Measurements from ENCODE around the gene TYK2. TPM values are rescaled to one million over a fixed set of nuclear protein-coding genes. Genes with fewer than 3 reads are reported as not detected.
A peak's percentile ranks its signal among the peaks of the same experiment; 100 is the strongest.
"Not testable (repeated sequence)": the region's sequence is repeated elsewhere in the genome, so short reads cannot be mapped to it uniquely, and the experiment has no call there.

The TYK2 gene
- polyA plus RNA-seq, 3 donors from 2014 or later: 33.6 to 105 (median 40.6) TPM

GRCh38 chr19:10418235-10418484, 37.8 kb upstream of the TYK2 start:
- Mint-ChIP-seq H3K27me3 (ENCODE audit: low read depth in 3 of 3) (peaks cover 40 to 53% (median 49%) of the 10 kb centered on the region in 3 donors), H3K9me3 (no peaks in the 10 kb centered on the region), H3K36me3 (peaks cover 0 to 5% (median 0%) of the 10 kb centered on the region in 3 donors), H3K4me3 (peak overlapping the region; percentile 63 to 75 (median 71)), H3K4me1 (peaks cover 54 to 59% of the 10 kb centered on the region in 2 donors), H3K27ac (peak overlapping the region in 5 of 6 donors; percentile 81 to 93 (median 90))
- no peak for DNase-seq

- no peak for DNase-seq
- no peaks in the 10 kb centered on the region for H3K9me3 Mint-ChIP-seq
- peaks cover 56 to 61% of the 10 kb centered on the region in 2 donors for H3K4me1 Mint-ChIP-seq
- H3K27me3 Mint-ChIP-seq (ENCODE audit: low read depth in 3 of 3): peaks cover 38 to 53% (median 49%) of the 10 kb centered on the region in 3 donors
- peaks cover 0 to 5% (median 0%) of the 10 kb centered on the region in 3 donors for H3K36me3 Mint-ChIP-seq
- H3K27ac Mint-ChIP-seq: peak overlapping the region in 5 of 6 donors; percentile 81 to 93 (median 90)
- peak overlapping the region in 4 of 5 donors; percentile 69 to 75 (median 72) for H3K4me3 Mint-ChIP-seq
These were observed 37.3 kb upstream of the TYK2 start for GRCh38 chr19:10417541-10418234.

- Mint-ChIP-seq H3K36me3 (peaks cover 0 to 5% (median 0%) of the 10 kb centered on the region in 3 donors), H3K4me3 (peak overlapping the region; percentile 75 to 85 (median 85)), H3K4me1 (peaks cover 61 to 64% of the 10 kb centered on the region in 2 donors), H3K9me3 (no peaks in the 10 kb centered on the region), H3K27ac (peak overlapping the region; percentile 81 to 98 (median 95)), H3K27me3 (ENCODE audit: low read depth in 3 of 3) (peaks cover 30 to 45% (median 44%) of the 10 kb centered on the region in 3 donors)
- peak; percentile 99 to 100 (median 99) for DNase-seq
These were observed 36.2 kb upstream of the TYK2 start for GRCh38 chr19:10416380-10417257.

- Mint-ChIP-seq H3K4me3 (peak overlapping the region; percentile 75 to 85 (median 85)), H3K36me3 (peaks cover 0 to 5% (median 0%) of the 10 kb centered on the region in 3 donors), H3K27ac (peak overlapping the region; percentile 81 to 98 (median 95)), H3K9me3 (no peaks in the 10 kb centered on the region), H3K27me3 (ENCODE audit: low read depth in 3 of 3) (peaks cover 25 to 44% (median 38%) of the 10 kb centered on the region in 3 donors), H3K4me1 (peaks cover 61 to 64% of the 10 kb centered on the region in 2 donors)
- DNase-seq: no peak
These were observed 35.7 kb upstream of the TYK2 start for GRCh38 chr19:10416083-10416379.

- peak overlapping the region; percentile 85 to 98 (median 92) for H3K27ac Mint-ChIP-seq
- peak; percentile 69 to 75 (median 72) for DNase-seq
- H3K36me3 Mint-ChIP-seq: no peaks in the 10 kb centered on the region
- peaks cover 75 to 77% of the 10 kb centered on the region in 2 donors for H3K4me1 Mint-ChIP-seq
- H3K9me3 Mint-ChIP-seq: no peaks in the 10 kb centered on the region
- H3K27me3 Mint-ChIP-seq (ENCODE audit: low read depth in 3 of 3): peaks cover 9 to 21% (median 18%) of the 10 kb centered on the region in 3 donors
- H3K4me3 Mint-ChIP-seq: peak overlapping the region; percentile 70 to 80 (median 72)
These were observed 32.0 kb upstream of the TYK2 start for GRCh38 chr19:10412257-10412977.

GRCh38 chr19:10411224-10411623, 30.9 kb upstream of the TYK2 start:
- H3K9me3 Mint-ChIP-seq, H3K36me3 Mint-ChIP-seq, DNase-seq: not testable (repeated sequence)
- H3K4me1 Mint-ChIP-seq: peaks cover 76 to 79% of the 10 kb centered on the region in 2 donors
- peak overlapping the region in 4 of 5 donors; percentile 17 to 70 (median 53) for H3K4me3 Mint-ChIP-seq
- peaks cover 5 to 17% (median 9%) of the 10 kb centered on the region in 3 donors for H3K27me3 Mint-ChIP-seq (ENCODE audit: low read depth in 3 of 3)
- peak overlapping the region; percentile 20 to 98 (median 88) for H3K27ac Mint-ChIP-seq

GRCh38 chr19:10408511-10409283, 28.3 kb upstream of the TYK2 start:
- Mint-ChIP-seq H3K4me3 (peak overlapping the region; percentile 54 to 85 (median 78)), H3K27ac (peak overlapping the region; percentile 85 to 98 (median 94)), H3K9me3 (no peaks in the 10 kb centered on the region), H3K27me3 (ENCODE audit: low read depth in 3 of 3) (peaks cover 10 to 25% (median 17%) of the 10 kb centered on the region in 3 donors), H3K4me1 (peaks cover 88 to 89% of the 10 kb centered on the region in 2 donors), H3K36me3 (no peaks in the 10 kb centered on the region)
- DNase-seq: peak; percentile 79 to 84 (median 84)

GRCh38 chr19:10407096-10407495, 26.7 kb upstream of the TYK2 start:
- Mint-ChIP-seq H3K27ac (peak overlapping the region; percentile 85 to 98 (median 92)), H3K36me3 (no peaks in the 10 kb centered on the region), H3K4me3 (peak overlapping the region; percentile 28 to 79 (median 63)), H3K9me3 (no peaks in the 10 kb centered on the region), H3K27me3 (ENCODE audit: low read depth in 3 of 3) (peaks cover 18 to 32% (median 29%) of the 10 kb centered on the region in 3 donors), H3K4me1 (peaks cover 93 to 95% of the 10 kb centered on the region in 2 donors)
- DNase-seq: peak in 1 of 3 donors; percentile 23

GRCh38 chr19:10406191-10406590, 25.8 kb upstream of the TYK2 start:
- Mint-ChIP-seq H3K27ac (peak overlapping the region; percentile 85 to 98 (median 92)), H3K9me3 (no peaks in the 10 kb centered on the region), H3K4me1 (peaks cover 93 to 95% of the 10 kb centered on the region in 2 donors), H3K36me3 (no peaks in the 10 kb centered on the region), H3K4me3 (peak overlapping the region; percentile 26 to 79 (median 44)), H3K27me3 (ENCODE audit: low read depth in 3 of 3) (peaks cover 18 to 32% (median 29%) of the 10 kb centered on the region in 3 donors)
- no peak for DNase-seq

- H3K27me3 Mint-ChIP-seq (ENCODE audit: low read depth in 3 of 3): peaks cover 18 to 32% (median 29%) of the 10 kb centered on the region in 3 donors
- H3K36me3 Mint-ChIP-seq: no peaks in the 10 kb centered on the region
- H3K27ac Mint-ChIP-seq: peak overlapping the region; percentile 85 to 98 (median 98)
- H3K4me1 Mint-ChIP-seq: peaks cover 90 to 93% of the 10 kb centered on the region in 2 donors
- H3K9me3 Mint-ChIP-seq: no peaks in the 10 kb centered on the region
- H3K4me3 Mint-ChIP-seq: peak overlapping the region; percentile 93 to 97 (median 95)
- DNase-seq: peak in 2 of 3 donors; percentile 34 to 40
These were observed 24.8 kb upstream of the TYK2 start for GRCh38 chr19:10404888-10405820.

- peak within 1 kb of the TSS; percentile 93 to 97 (median 95) for H3K4me3 Mint-ChIP-seq
- H3K36me3 Mint-ChIP-seq: no peaks in the 10 kb centered on the region
- H3K9me3 Mint-ChIP-seq: no peaks in the 10 kb centered on the region
- peaks cover 78 to 79% of the 10 kb centered on the region in 2 donors for H3K4me1 Mint-ChIP-seq
- H3K27me3 Mint-ChIP-seq (ENCODE audit: low read depth in 3 of 3): peaks cover 16 to 29% (median 28%) of the 10 kb centered on the region in 3 donors
- H3K27ac Mint-ChIP-seq: peak within 1 kb of the TSS; percentile 85 to 98 (median 98)
- DNase-seq: peak; percentile 97 to 98 (median 98)
These were observed 23.0 kb upstream of the TYK2 start, which contains the start of gene CDC37 for GRCh38 chr19:10403137-10404021. Gene CDC37, minus strand, starts transcription at chr19:10403542. Its CDS starts 63 bp downstream, at chr19:10403479.
